ENCODE measurements around the gene DSE. TPM values are rescaled to one million over a fixed set of nuclear protein-coding genes. Genes with fewer than 3 reads are reported as not detected.

Gene DSE
- polyA plus RNA-seq, 1 experiment = 109 TPM

DNA sequence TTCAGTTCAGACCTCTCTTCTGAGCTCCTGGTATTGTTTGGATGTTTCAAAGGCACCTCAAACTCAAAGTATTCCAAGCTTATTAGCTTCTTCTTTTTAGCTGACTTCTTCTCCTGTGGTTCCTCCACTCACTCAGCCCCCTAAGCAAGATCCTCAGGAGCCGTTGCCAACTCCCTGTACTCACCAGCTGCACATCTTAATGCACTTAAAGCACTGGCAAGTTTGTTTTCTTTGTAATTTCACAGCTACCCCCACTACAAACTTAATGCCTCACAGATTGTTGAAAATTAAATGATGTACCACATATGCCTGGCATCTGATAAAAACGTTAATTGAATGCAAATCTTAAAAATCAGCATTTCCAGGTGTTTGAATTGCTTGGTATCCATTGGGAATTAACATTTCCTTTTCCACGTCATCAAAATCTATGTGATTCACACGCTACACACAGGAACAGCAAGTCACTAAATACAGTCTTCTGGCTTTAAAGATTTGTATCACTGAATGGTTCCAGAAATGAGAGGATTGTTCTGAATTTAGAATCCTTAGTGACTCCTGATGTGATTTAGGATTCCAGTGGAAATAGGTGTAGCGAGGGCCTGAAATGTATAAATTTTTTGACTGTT lies 114.9 kb downstream of the DSE start:
- TF ChIP-seq, protein P1, sequence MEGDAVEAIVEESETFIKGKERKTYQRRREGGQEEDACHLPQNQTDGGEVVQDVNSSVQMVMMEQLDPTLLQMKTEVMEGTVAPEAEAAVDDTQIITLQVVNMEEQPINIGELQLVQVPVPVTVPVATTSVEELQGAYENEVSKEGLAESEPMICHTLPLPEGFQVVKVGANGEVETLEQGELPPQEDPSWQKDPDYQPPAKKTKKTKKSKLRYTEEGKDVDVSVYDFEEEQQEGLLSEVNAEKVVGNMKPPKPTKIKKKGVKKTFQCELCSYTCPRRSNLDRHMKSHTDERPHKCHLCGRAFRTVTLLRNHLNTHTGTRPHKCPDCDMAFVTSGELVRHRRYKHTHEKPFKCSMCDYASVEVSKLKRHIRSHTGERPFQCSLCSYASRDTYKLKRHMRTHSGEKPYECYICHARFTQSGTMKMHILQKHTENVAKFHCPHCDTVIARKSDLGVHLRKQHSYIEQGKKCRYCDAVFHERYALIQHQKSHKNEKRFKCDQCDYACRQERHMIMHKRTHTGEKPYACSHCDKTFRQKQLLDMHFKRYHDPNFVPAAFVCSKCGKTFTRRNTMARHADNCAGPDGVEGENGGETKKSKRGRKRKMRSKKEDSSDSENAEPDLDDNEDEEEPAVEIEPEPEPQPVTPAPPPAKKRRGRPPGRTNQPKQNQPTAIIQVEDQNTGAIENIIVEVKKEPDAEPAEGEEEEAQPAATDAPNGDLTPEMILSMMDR (IDR thresholded peaks at IDR 0.05; ENCODE audit: insufficient read depth, low read depth, low read length) = no peak
- H3K4me3 ChIP-seq (ENCODE audit: low read depth, low read length) = no peak overlapping the region
- H3K27me3 ChIP-seq (ENCODE audit: control insufficient read depth, insufficient read depth, low read length) = no peaks in the 10 kb centered on the region; the same call in 1 of the 2 replicates
- no peaks in the 10 kb centered on the region for H3K36me3 ChIP-seq (ENCODE audit: control insufficient read depth, insufficient read depth, low read length)
- ChIA-PET CTCF (no interaction called here), POLR2A (interaction anchor here (0.5 kb wide), 1 partner anchor 38 kb away, joined by 3 read pairs; no protein-coding TSS in a partner anchor)
- DNase-seq (ENCODE audit: low read depth) = no peak

- CTCF ChIA-PET = no interaction called here
Measured at GRCh38 chr6:116491610-116492330, 121.0 kb downstream of the DSE start.

GRCh38 chr6:116492331-116493067 lies 121.8 kb downstream of the DSE start:
- POLR2A ChIA-PET = no interaction called here

More at GRCh38 chr6:116491610-116492330, 121.0 kb downstream of the DSE start:
- Histone ChIP-seq H3K4me3 (ENCODE audit: low read depth, low read length) (no peak overlapping the region), H3K36me3 (ENCODE audit: control insufficient read depth, insufficient read depth, low read length) (no peaks in the 10 kb centered on the region), H3K27me3 (ENCODE audit: control insufficient read depth, insufficient read depth, low read length) (no peaks in the 10 kb centered on the region)
- no peak for DNase-seq (ENCODE audit: low read depth)
- TF ChIP-seq, protein P1 (IDR thresholded peaks at IDR 0.05; ENCODE audit: insufficient read depth, low read depth, low read length) = no peak
- POLR2A ChIA-PET = no interaction called here

More at GRCh38 chr6:116492331-116493067, 121.8 kb downstream of the DSE start:
- Histone ChIP-seq H3K4me3 (ENCODE audit: low read depth, low read length) (no peak overlapping the region), H3K36me3 (ENCODE audit: control insufficient read depth, insufficient read depth, low read length) (no peaks in the 10 kb centered on the region), H3K27me3 (ENCODE audit: control insufficient read depth, insufficient read depth, low read length) (no peaks in the 10 kb centered on the region)
- TF ChIP-seq, protein P1 (IDR thresholded peaks at IDR 0.05; ENCODE audit: insufficient read depth, low read depth, low read length) = no peak
- CTCF ChIA-PET = no interaction called here
- no peak for DNase-seq (ENCODE audit: low read depth)

Other genes starting within 250 kb of the DSE start
- 0.11 and 0.15 TPM in 2 replicates for gene COL10A1, start 244.8 kb upstream of the DSE start, polyA plus RNA-seq (2011; rRNA removed)
- 33.7 and 34.2 TPM in 2 replicates for gene TSPYL4, start 116.9 kb upstream of the DSE start, polyA plus RNA-seq (2011; rRNA removed)
- gene TSPYL1, start 91.0 kb upstream of the DSE start, polyA plus RNA-seq (2011; rRNA removed) = 31.9 and 43.1 TPM in 2 replicates
- gene CALHM6, start 90.4 kb downstream of the DSE start, polyA plus RNA-seq (2011; rRNA removed) = 0.75 and 0.78 TPM in 2 replicates
- gene CALHM5, start 140.7 kb downstream of the DSE start, polyA plus RNA-seq (2011; rRNA removed) = 4.4 and 6.6 TPM in 2 replicates
- 0.04 and 0.17 TPM in 2 replicates for gene TRAPPC3L, start 174.7 kb downstream of the DSE start, polyA plus RNA-seq (2011; rRNA removed)
- gene CALHM4, start 182.8 kb downstream of the DSE start, polyA plus RNA-seq (2011; rRNA removed) = not detected in 2 replicates
- gene RWDD1, start 200.6 kb downstream of the DSE start, polyA plus RNA-seq (2011; rRNA removed) = 22.5 and 44.3 TPM in 2 replicates
- gene RSPH4A, start 245.5 kb downstream of the DSE start, polyA plus RNA-seq (2011; rRNA removed) = 0.09 and 0.13 TPM in 2 replicates